ENCODE data around the gene NPS.

NPS gene

GRCh38 chr10:127552446-127552845 lies 3.3 kb downstream of the NPS start:
- Histone ChIP-seq H3K36me3 (ENCODE audit: control insufficient read depth in 5 of 5, insufficient read depth in 5 of 5, low read length in 5 of 5) (no peaks in the 10 kb centered on the region), H3K27me3 (ENCODE audit: control insufficient read depth in 5 of 5, insufficient read depth in 4 of 5, low read length in 5 of 5) (peaks cover 0 to 13% (median 3%) of the 10 kb centered on the region in 5 donors), H3K9me3 (ENCODE audit: control insufficient read depth in 5 of 5, low read length in 5 of 5) (no peaks in the 10 kb centered on the region), H3K9ac (ENCODE audit: low read length in 5 of 5) (no peak overlapping the region), H3K4me3 (ENCODE audit: low read depth in 1 of 5, low read length in 5 of 5) (no peak overlapping the region), H3K27ac (ENCODE audit: low read depth, low read length) (no peak overlapping the region), H3K4me1 (ENCODE audit: control insufficient read depth in 5 of 5, insufficient read depth in 5 of 5, low read length in 5 of 5) (peaks cover 0 to 3% (median 0%) of the 10 kb centered on the region in 5 donors)

DNA sequence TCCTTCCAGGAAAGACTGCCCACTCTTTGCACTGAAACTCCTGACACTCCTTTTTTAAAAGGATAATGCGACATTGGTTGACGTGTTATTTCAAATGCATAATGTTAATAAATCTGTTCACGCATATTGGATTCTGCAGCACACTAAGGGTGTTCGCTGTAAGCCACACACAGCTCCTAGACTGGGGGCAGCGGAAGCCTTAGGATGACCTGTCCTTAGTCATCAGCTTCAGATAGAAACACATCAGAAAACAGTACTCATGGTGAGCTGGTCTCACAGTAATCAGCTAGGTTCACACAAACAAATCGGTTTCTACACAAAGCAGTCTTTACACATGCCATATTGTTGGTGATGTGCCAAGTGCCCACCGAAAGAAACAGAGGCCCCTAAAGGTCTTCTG lies 4.3 kb downstream of the NPS start:
- Histone ChIP-seq H3K4me1 (ENCODE audit: control insufficient read depth in 5 of 5, insufficient read depth in 5 of 5, low read length in 5 of 5) (peaks cover 0 to 3% (median 0%) of the 10 kb centered on the region in 5 donors), H3K36me3 (ENCODE audit: control insufficient read depth in 5 of 5, insufficient read depth in 5 of 5, low read length in 5 of 5) (no peaks in the 10 kb centered on the region), H3K27me3 (ENCODE audit: control insufficient read depth in 5 of 5, insufficient read depth in 4 of 5, low read length in 5 of 5) (peaks cover 0 to 13% (median 6%) of the 10 kb centered on the region in 5 donors), H3K9me3 (ENCODE audit: control insufficient read depth in 5 of 5, low read length in 5 of 5) (no peaks in the 10 kb centered on the region), H3K9ac (ENCODE audit: low read length in 5 of 5) (no peak overlapping the region), H3K27ac (ENCODE audit: low read depth, low read length) (no peak overlapping the region), H3K4me3 (ENCODE audit: low read depth in 1 of 5, low read length in 5 of 5) (no peak overlapping the region)

DNA sequence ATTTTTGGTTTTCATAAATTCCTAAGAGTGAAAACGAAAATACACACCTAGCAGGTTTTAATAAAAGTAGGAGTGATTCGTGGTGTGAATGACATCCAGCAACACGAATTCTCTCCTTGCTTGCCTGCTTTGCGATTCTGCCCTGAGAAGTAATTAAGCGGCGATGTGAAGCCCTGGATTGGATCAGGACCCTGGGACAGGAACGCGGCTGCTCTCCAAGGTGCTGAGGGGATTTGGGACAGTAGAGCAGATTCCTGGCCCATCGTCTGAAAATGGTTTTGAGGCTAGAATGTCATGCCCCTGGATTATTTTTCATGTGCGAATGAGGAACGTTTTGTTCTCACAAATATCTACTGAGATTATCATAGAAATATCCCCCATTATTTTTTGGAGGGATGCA lies 7.8 kb downstream of the NPS start:
- H3K9me3 ChIP-seq (ENCODE audit: control insufficient read depth in 5 of 5, low read length in 5 of 5) = no peaks in the 10 kb centered on the region
- H3K27me3 ChIP-seq (ENCODE audit: control insufficient read depth in 5 of 5, insufficient read depth in 4 of 5, low read length in 5 of 5) = peaks cover 0 to 10% (median 6%) of the 10 kb centered on the region in 5 donors
- no peak overlapping the region for H3K27ac ChIP-seq (ENCODE audit: low read depth, low read length)
- H3K4me1 ChIP-seq (ENCODE audit: control insufficient read depth in 5 of 5, insufficient read depth in 5 of 5, low read length in 5 of 5) = no peaks in the 10 kb centered on the region
- no peak overlapping the region for H3K9ac ChIP-seq (ENCODE audit: low read length in 5 of 5)
- H3K36me3 ChIP-seq (ENCODE audit: control insufficient read depth in 5 of 5, insufficient read depth in 5 of 5, low read length in 5 of 5) = no peaks in the 10 kb centered on the region
- no peak overlapping the region for H3K4me3 ChIP-seq (ENCODE audit: low read depth in 1 of 5, low read length in 5 of 5)

GRCh38 chr10:127561647-127562046 lies 12.5 kb downstream of the NPS start:
- no peak overlapping the region for H3K9ac ChIP-seq (ENCODE audit: low read length in 5 of 5)
- no peaks in the 10 kb centered on the region for H3K36me3 ChIP-seq (ENCODE audit: control insufficient read depth in 5 of 5, insufficient read depth in 5 of 5, low read length in 5 of 5)
- no peaks in the 10 kb centered on the region for H3K9me3 ChIP-seq (ENCODE audit: control insufficient read depth in 5 of 5, low read length in 5 of 5)
- H3K4me1 ChIP-seq (ENCODE audit: control insufficient read depth in 5 of 5, insufficient read depth in 5 of 5, low read length in 5 of 5) = peaks cover 0 to 7% (median 0%) of the 10 kb centered on the region in 5 donors
- H3K27ac ChIP-seq (ENCODE audit: low read depth, low read length) = no peak overlapping the region
- peaks cover 0 to 9% (median 5%) of the 10 kb centered on the region in 5 donors for H3K27me3 ChIP-seq (ENCODE audit: control insufficient read depth in 5 of 5, insufficient read depth in 4 of 5, low read length in 5 of 5)
- no peak overlapping the region for H3K4me3 ChIP-seq (ENCODE audit: low read depth in 1 of 5, low read length in 5 of 5)

- Histone ChIP-seq H3K9me3 (ENCODE audit: control insufficient read depth in 5 of 5, low read length in 5 of 5) (no peaks in the 10 kb centered on the region), H3K9ac (ENCODE audit: low read length in 5 of 5) (no peak overlapping the region), H3K27ac (ENCODE audit: low read depth, low read length) (no peak overlapping the region), H3K4me3 (ENCODE audit: low read depth in 1 of 5, low read length in 5 of 5) (no peak overlapping the region), H3K4me1 (ENCODE audit: control insufficient read depth in 5 of 5, insufficient read depth in 5 of 5, low read length in 5 of 5) (peaks cover 0 to 7% (median 0%) of the 10 kb centered on the region in 5 donors), H3K36me3 (ENCODE audit: control insufficient read depth in 5 of 5, insufficient read depth in 5 of 5, low read length in 5 of 5) (no peaks in the 10 kb centered on the region), H3K27me3 (ENCODE audit: control insufficient read depth in 5 of 5, insufficient read depth in 4 of 5, low read length in 5 of 5) (peaks cover 0 to 8% (median 4%) of the 10 kb centered on the region in 5 donors)
Measured at GRCh38 chr10:127563718-127564553, 14.8 kb downstream of the NPS start.

GRCh38 chr10:127564644-127565043 lies 15.5 kb downstream of the NPS start:
- no peak overlapping the region for H3K27ac ChIP-seq (ENCODE audit: low read depth, low read length)
- H3K9me3 ChIP-seq (ENCODE audit: control insufficient read depth in 5 of 5, low read length in 5 of 5) = no peaks in the 10 kb centered on the region
- peaks cover 0 to 8% (median 0%) of the 10 kb centered on the region in 5 donors for H3K27me3 ChIP-seq (ENCODE audit: control insufficient read depth in 5 of 5, insufficient read depth in 4 of 5, low read length in 5 of 5)
- no peak overlapping the region for H3K9ac ChIP-seq (ENCODE audit: low read length in 5 of 5)
- H3K4me1 ChIP-seq (ENCODE audit: control insufficient read depth in 5 of 5, insufficient read depth in 5 of 5, low read length in 5 of 5) = peaks cover 0 to 7% (median 0%) of the 10 kb centered on the region in 5 donors
- H3K4me3 ChIP-seq (ENCODE audit: low read depth in 1 of 5, low read length in 5 of 5) = no peak overlapping the region
- no peaks in the 10 kb centered on the region for H3K36me3 ChIP-seq (ENCODE audit: control insufficient read depth in 5 of 5, insufficient read depth in 5 of 5, low read length in 5 of 5)

- Histone ChIP-seq H3K9ac (ENCODE audit: low read length in 5 of 5) (no peak overlapping the region), H3K27ac (ENCODE audit: low read depth, low read length) (no peak overlapping the region), H3K27me3 (ENCODE audit: control insufficient read depth in 5 of 5, insufficient read depth in 4 of 5, low read length in 5 of 5) (peaks cover 0 to 8% (median 0%) of the 10 kb centered on the region in 5 donors), H3K36me3 (ENCODE audit: control insufficient read depth in 5 of 5, insufficient read depth in 5 of 5, low read length in 5 of 5) (no peaks in the 10 kb centered on the region), H3K4me1 (ENCODE audit: control insufficient read depth in 5 of 5, insufficient read depth in 5 of 5, low read length in 5 of 5) (peaks cover 0 to 7% (median 0%) of the 10 kb centered on the region in 5 donors), H3K9me3 (ENCODE audit: control insufficient read depth in 5 of 5, low read length in 5 of 5) (no peaks in the 10 kb centered on the region), H3K4me3 (ENCODE audit: low read depth in 1 of 5, low read length in 5 of 5) (no peak overlapping the region)
Measured at GRCh38 chr10:127565583-127565982, 16.5 kb downstream of the NPS start.

GRCh38 chr10:127569210-127569609 lies 20.1 kb downstream of the NPS start:
- Histone ChIP-seq H3K9ac (ENCODE audit: low read length in 5 of 5) (no peak overlapping the region), H3K27ac (ENCODE audit: low read depth, low read length) (no peak overlapping the region), H3K4me1 (ENCODE audit: control insufficient read depth in 5 of 5, insufficient read depth in 5 of 5, low read length in 5 of 5) (peaks cover 0 to 7% (median 0%) of the 10 kb centered on the region in 5 donors), H3K36me3 (ENCODE audit: control insufficient read depth in 5 of 5, insufficient read depth in 5 of 5, low read length in 5 of 5) (no peaks in the 10 kb centered on the region), H3K4me3 (ENCODE audit: low read depth in 1 of 5, low read length in 5 of 5) (no peak overlapping the region), H3K27me3 (ENCODE audit: control insufficient read depth in 5 of 5, insufficient read depth in 4 of 5, low read length in 5 of 5) (peaks cover 0 to 8% (median 0%) of the 10 kb centered on the region in 5 donors), H3K9me3 (ENCODE audit: control insufficient read depth in 5 of 5, low read length in 5 of 5) (peaks cover 0 to 9% (median 3%) of the 10 kb centered on the region in 5 donors)

DNA sequence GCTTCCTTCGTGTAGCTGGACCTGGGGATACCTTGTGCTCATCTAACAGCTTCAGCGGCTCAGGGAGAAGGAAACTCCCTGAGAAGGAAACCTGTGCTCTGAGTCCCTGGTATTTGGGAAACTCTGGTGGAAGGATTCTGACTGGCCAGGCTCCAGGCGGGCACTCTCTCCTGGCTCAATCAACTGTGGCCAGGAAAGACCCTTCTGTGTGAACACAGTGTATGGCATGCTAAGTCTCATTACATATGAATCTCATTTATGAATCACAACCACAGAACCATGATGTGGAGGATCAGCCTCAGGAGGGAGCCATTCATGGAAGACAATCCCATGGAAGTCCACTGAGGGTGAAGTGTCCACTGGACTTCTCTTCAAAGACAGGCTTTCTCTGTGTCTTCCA lies 20.9 kb downstream of the NPS start:
- Histone ChIP-seq H3K27ac (ENCODE audit: low read depth, low read length) (no peak overlapping the region), H3K4me1 (ENCODE audit: control insufficient read depth in 5 of 5, insufficient read depth in 5 of 5, low read length in 5 of 5) (peaks cover 0 to under 1% (median 0%) of the 10 kb centered on the region in 5 donors), H3K9ac (ENCODE audit: low read length in 5 of 5) (no peak overlapping the region), H3K36me3 (ENCODE audit: control insufficient read depth in 5 of 5, insufficient read depth in 5 of 5, low read length in 5 of 5) (no peaks in the 10 kb centered on the region), H3K4me3 (ENCODE audit: low read depth in 1 of 5, low read length in 5 of 5) (no peak overlapping the region), H3K9me3 (ENCODE audit: control insufficient read depth in 5 of 5, low read length in 5 of 5) (peaks cover 0 to 10% (median 4%) of the 10 kb centered on the region in 5 donors), H3K27me3 (ENCODE audit: control insufficient read depth in 5 of 5, insufficient read depth in 4 of 5, low read length in 5 of 5) (peaks cover 0 to 8% (median 0%) of the 10 kb centered on the region in 5 donors)

GRCh38 chr10:127571386-127571785 lies 22.3 kb downstream of the NPS start:
- peaks cover 0 to 10% (median 4%) of the 10 kb centered on the region in 5 donors for H3K9me3 ChIP-seq (ENCODE audit: control insufficient read depth in 5 of 5, low read length in 5 of 5)
- peaks cover 0 to 7% (median 0%) of the 10 kb centered on the region in 5 donors for H3K4me1 ChIP-seq (ENCODE audit: control insufficient read depth in 5 of 5, insufficient read depth in 5 of 5, low read length in 5 of 5)
- H3K36me3 ChIP-seq (ENCODE audit: control insufficient read depth in 5 of 5, insufficient read depth in 5 of 5, low read length in 5 of 5) = no peaks in the 10 kb centered on the region
- H3K27me3 ChIP-seq (ENCODE audit: control insufficient read depth in 5 of 5, insufficient read depth in 4 of 5, low read length in 5 of 5) = peaks cover 0 to 3% (median 0%) of the 10 kb centered on the region in 5 donors
- H3K4me3 ChIP-seq (ENCODE audit: low read depth in 1 of 5, low read length in 5 of 5) = no peak overlapping the region
- H3K27ac ChIP-seq (ENCODE audit: low read depth, low read length) = no peak overlapping the region
- H3K9ac ChIP-seq (ENCODE audit: low read length in 5 of 5) = no peak overlapping the region
